Measurements from ENCODE around the gene MIER2.

DNA sequence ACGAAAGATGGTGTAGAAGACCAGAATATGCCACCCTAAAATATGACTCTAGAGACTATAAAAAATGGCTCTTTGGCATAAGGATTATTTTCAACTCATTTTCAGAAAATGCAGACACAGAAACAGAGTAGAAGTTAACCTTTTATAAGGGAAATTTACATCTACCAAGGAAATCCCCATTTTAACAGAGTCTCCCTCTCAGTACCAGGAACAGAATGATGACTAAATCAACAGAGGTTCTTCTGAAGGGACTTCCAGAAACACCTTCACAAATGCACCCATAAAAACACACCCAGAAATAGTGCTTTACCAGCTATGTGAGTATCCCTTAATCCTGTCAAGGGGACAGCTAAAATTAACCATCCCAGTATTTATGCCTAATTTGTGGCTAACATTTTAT lies 82.5 kb downstream of the MIER2 start:
- TF ChIP-seq, protein P1, sequence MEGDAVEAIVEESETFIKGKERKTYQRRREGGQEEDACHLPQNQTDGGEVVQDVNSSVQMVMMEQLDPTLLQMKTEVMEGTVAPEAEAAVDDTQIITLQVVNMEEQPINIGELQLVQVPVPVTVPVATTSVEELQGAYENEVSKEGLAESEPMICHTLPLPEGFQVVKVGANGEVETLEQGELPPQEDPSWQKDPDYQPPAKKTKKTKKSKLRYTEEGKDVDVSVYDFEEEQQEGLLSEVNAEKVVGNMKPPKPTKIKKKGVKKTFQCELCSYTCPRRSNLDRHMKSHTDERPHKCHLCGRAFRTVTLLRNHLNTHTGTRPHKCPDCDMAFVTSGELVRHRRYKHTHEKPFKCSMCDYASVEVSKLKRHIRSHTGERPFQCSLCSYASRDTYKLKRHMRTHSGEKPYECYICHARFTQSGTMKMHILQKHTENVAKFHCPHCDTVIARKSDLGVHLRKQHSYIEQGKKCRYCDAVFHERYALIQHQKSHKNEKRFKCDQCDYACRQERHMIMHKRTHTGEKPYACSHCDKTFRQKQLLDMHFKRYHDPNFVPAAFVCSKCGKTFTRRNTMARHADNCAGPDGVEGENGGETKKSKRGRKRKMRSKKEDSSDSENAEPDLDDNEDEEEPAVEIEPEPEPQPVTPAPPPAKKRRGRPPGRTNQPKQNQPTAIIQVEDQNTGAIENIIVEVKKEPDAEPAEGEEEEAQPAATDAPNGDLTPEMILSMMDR (conservative IDR thresholded peaks at IDR 0.05; ENCODE audit: low read depth, low read length) = no peak
- no peak for TF ChIP-seq EZH2phosphoT487 (IDR thresholded peaks at IDR 0.05; ENCODE audit: borderline replicate concordance, low read length)
